ENCODE results near the gene CAPZA2.

The CAPZA2 gene

DNA sequence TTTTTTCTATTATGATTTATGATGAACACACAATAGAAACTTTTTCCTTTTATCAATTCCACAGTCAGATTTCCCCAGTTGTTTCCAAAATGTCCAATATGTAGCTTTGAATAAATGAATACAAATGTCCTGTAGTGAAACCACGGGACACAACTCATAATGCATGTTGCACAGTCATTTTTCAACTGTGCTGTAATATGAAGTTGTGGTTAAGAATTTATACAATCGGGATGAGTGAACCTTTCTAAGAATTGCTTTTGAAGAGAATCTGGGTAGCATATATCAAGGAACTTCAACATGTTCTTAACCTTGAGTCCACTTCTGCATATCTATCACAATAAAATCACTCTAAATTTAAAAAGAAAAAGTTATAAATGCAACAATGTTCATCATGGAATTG lies 76.3 kb downstream of the CAPZA2 start:
- no peaks in the 10 kb centered on the region for H3K36me3 ChIP-seq (ENCODE audit: control insufficient read depth in 2 of 2, insufficient read depth in 2 of 2, low read length in 2 of 2)
- H3K4me1 ChIP-seq (ENCODE audit: control insufficient read depth, insufficient read depth, low read length) = no peaks in the 10 kb centered on the region
- H3K9me3 ChIP-seq (ENCODE audit: control insufficient read depth in 2 of 2, low read length in 2 of 2) = no peaks in the 10 kb centered on the region
- H3K27ac ChIP-seq (ENCODE audit: low read length) = no peak overlapping the region
- H3K9ac ChIP-seq (ENCODE audit: low read length in 2 of 2) = no peak overlapping the region
- H3K27me3 ChIP-seq (ENCODE audit: control insufficient read depth in 1 of 2, insufficient read depth in 2 of 2, low read length in 2 of 2) = peaks cover 0 to 2% of the 10 kb centered on the region in 2 donors
- H3K4me3 ChIP-seq (ENCODE audit: low read length in 2 of 2) = no peak overlapping the region

DNA sequence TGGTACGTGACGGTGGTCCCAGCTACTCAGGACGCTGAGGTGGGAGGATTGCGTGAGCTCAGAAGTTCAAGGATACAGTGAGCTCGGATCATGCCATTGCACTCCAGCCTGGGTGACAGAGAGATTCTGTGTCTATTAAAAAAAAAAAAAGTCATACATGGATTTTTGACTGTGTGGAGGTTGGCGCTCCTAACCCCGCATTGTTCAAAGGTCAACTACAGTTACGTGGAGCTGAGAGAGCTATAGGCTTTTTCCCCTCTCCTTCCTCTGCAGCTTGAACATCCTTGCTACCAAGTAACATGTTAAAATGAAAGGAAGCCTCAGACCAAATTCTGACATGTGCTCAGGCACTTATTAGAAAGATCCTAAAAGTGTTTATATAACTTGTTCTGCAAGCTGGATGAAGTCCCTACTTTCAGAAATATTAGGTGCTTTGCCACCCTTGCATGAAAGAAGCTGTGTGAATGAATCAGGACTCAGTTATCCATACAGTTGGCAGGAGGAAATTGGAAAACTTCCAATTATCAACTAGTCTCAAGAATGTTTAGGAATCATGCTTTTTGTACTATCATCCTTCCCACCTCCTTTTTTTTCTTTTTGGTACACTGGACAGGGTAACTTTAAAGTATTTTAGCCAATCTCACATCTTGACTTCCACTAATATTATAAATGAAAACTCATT lies 78.4 kb downstream of the CAPZA2 start:
- Histone ChIP-seq H3K9me3 (ENCODE audit: control insufficient read depth in 2 of 2, low read length in 2 of 2) (no peaks in the 10 kb centered on the region), H3K36me3 (ENCODE audit: control insufficient read depth in 2 of 2, insufficient read depth in 2 of 2, low read length in 2 of 2) (no peaks in the 10 kb centered on the region), H3K4me1 (ENCODE audit: control insufficient read depth, insufficient read depth, low read length) (no peaks in the 10 kb centered on the region), H3K27me3 (ENCODE audit: control insufficient read depth in 1 of 2, insufficient read depth in 2 of 2, low read length in 2 of 2) (no peaks in the 10 kb centered on the region), H3K9ac (ENCODE audit: low read length in 2 of 2) (no peak overlapping the region), H3K4me3 (ENCODE audit: low read length in 2 of 2) (no peak overlapping the region), H3K27ac (ENCODE audit: low read length) (no peak overlapping the region)

DNA sequence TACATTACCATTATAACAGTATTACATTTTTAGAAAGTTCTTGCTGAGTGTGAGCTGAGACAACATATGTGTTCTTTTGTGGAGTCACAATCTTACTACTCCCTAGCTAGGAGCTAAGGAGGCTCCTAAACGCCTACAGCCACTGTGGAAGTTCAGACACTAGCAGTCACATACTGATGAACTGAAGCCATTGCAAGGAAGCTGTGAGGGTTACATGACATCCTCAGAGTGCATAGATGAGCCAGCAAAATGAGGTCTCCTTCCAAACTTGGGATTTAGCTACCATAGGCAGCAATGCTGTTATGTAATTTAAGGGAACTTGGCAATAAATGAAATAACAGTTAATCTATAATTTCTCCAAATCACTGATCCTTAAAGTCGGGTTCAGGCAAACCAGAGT lies 80.1 kb downstream of the CAPZA2 start:
- no peaks in the 10 kb centered on the region for H3K27me3 ChIP-seq (ENCODE audit: control insufficient read depth in 1 of 2, insufficient read depth in 2 of 2, low read length in 2 of 2)
- no peaks in the 10 kb centered on the region for H3K36me3 ChIP-seq (ENCODE audit: control insufficient read depth in 2 of 2, insufficient read depth in 2 of 2, low read length in 2 of 2)
- H3K4me3 ChIP-seq (ENCODE audit: low read length in 2 of 2) = no peak overlapping the region
- no peak overlapping the region for H3K27ac ChIP-seq (ENCODE audit: low read length)
- H3K4me1 ChIP-seq (ENCODE audit: control insufficient read depth, insufficient read depth, low read length) = no peaks in the 10 kb centered on the region
- no peak overlapping the region for H3K9ac ChIP-seq (ENCODE audit: low read length in 2 of 2)
- H3K9me3 ChIP-seq (ENCODE audit: control insufficient read depth in 2 of 2, low read length in 2 of 2) = no peaks in the 10 kb centered on the region

DNA sequence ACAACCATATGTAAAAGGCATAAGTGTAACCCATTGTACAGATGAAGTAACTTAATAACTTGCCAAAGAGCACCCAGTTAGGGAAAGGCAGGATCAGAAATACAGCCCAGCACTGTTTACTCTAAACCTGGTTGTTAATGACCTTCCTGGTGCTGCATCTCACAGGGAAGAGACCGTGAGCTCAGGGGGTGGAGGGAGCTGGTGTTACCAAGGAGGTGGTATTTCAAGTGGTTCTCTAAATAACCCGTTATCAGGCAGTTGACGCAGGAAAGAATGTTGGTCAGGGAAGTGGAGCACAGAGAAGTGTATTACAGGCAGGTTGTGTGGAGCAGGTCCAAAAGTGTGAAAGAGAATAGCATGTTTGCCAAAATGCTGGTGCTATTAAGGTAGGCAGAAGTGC lies 86.5 kb downstream of the CAPZA2 start:
- Histone ChIP-seq H3K9me3 (ENCODE audit: control insufficient read depth in 2 of 2, low read length in 2 of 2) (no peaks in the 10 kb centered on the region), H3K4me1 (ENCODE audit: control insufficient read depth, insufficient read depth, low read length) (peaks cover 10% of the 10 kb centered on the region), H3K36me3 (ENCODE audit: control insufficient read depth in 2 of 2, insufficient read depth in 2 of 2, low read length in 2 of 2) (no peaks in the 10 kb centered on the region), H3K27me3 (ENCODE audit: control insufficient read depth in 1 of 2, insufficient read depth in 2 of 2, low read length in 2 of 2) (no peaks in the 10 kb centered on the region), H3K9ac (ENCODE audit: low read length in 2 of 2) (no peak overlapping the region), H3K27ac (ENCODE audit: low read length) (no peak overlapping the region), H3K4me3 (ENCODE audit: low read length in 2 of 2) (no peak overlapping the region)

DNA sequence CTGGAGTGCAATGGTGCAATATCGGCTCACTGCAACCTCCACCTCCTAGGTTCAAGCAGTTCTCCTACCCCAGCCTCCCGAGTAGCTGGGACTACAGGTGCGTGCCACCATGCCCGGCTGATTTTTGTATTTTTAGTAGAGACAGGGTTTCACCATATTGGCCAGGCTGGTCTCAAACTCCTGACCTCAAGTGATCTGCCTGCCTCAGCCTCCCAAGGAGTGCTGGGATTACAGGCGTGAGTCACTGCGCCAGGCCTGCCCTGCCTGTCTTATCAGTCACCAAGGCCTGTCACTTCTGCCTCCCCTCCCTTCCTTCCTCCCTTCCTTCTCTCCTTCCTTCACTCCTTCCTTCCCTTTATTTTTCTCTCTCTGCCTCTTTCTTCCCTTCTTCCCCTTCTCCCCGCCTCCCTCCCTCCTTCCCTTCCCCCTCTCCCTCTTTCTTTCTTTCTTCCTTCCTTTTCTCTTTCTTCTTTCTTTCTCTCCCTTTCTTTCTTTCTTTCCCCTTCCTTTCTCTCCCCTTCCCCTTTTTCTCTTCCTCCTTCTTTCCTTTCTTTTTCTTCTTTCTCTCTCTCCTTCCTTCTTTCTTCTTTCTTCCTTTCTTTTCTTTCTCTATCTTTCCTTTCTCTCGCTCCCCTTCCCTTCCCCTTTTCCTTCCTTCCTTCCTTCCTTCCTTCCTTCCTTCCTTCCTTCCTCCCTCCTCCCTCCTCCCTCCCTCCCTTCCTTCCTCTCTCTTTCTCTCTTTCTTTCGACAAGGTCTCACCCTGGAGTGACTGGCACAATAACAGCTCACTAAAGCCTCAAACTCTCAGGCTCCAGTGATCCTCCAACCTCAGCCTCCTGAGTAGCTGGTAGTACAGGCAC lies 87.8 kb downstream of the CAPZA2 start:
- H3K9me3 ChIP-seq (ENCODE audit: control insufficient read depth in 2 of 2, low read length in 2 of 2) = no peaks in the 10 kb centered on the region
- no peak overlapping the region for H3K4me3 ChIP-seq (ENCODE audit: low read length in 2 of 2)
- H3K36me3 ChIP-seq (ENCODE audit: control insufficient read depth in 2 of 2, insufficient read depth in 2 of 2, low read length in 2 of 2) = no peaks in the 10 kb centered on the region
- H3K9ac ChIP-seq (ENCODE audit: low read length in 2 of 2) = no peak overlapping the region
- H3K27ac ChIP-seq (ENCODE audit: low read length) = no peak overlapping the region
- peaks cover 10% of the 10 kb centered on the region for H3K4me1 ChIP-seq (ENCODE audit: control insufficient read depth, insufficient read depth, low read length)
- H3K27me3 ChIP-seq (ENCODE audit: control insufficient read depth in 1 of 2, insufficient read depth in 2 of 2, low read length in 2 of 2) = no peaks in the 10 kb centered on the region

DNA sequence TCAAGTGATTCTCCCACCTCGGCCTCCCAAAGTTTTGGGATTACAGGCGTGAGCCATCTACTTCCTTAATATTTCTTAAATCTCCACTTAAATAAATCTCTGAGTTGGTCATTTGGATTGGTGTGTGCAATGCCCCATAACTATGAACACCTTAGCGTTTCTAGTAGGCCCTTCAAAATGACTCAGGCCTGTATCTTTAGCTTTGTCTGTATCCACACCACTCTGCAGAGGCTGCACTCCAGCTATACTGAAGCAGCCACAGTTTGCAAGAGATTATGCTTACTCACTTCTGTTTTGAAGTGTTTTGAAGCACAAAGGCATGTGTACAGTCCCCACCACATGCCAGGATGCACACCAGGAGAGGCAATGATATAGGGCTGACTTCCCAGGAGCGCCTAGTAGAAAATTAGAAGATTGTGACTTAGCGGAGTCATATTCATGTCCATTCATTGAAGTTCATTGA lies 88.5 kb downstream of the CAPZA2 start:
- Histone ChIP-seq H3K4me1 (ENCODE audit: control insufficient read depth, insufficient read depth, low read length) (peaks cover 14% of the 10 kb centered on the region), H3K27me3 (ENCODE audit: control insufficient read depth in 1 of 2, insufficient read depth in 2 of 2, low read length in 2 of 2) (no peaks in the 10 kb centered on the region), H3K4me3 (ENCODE audit: low read length in 2 of 2) (no peak overlapping the region), H3K9ac (ENCODE audit: low read length in 2 of 2) (no peak overlapping the region), H3K27ac (ENCODE audit: low read length) (no peak overlapping the region), H3K36me3 (ENCODE audit: control insufficient read depth in 2 of 2, insufficient read depth in 2 of 2, low read length in 2 of 2) (no peaks in the 10 kb centered on the region), H3K9me3 (ENCODE audit: control insufficient read depth in 2 of 2, low read length in 2 of 2) (no peaks in the 10 kb centered on the region)

DNA sequence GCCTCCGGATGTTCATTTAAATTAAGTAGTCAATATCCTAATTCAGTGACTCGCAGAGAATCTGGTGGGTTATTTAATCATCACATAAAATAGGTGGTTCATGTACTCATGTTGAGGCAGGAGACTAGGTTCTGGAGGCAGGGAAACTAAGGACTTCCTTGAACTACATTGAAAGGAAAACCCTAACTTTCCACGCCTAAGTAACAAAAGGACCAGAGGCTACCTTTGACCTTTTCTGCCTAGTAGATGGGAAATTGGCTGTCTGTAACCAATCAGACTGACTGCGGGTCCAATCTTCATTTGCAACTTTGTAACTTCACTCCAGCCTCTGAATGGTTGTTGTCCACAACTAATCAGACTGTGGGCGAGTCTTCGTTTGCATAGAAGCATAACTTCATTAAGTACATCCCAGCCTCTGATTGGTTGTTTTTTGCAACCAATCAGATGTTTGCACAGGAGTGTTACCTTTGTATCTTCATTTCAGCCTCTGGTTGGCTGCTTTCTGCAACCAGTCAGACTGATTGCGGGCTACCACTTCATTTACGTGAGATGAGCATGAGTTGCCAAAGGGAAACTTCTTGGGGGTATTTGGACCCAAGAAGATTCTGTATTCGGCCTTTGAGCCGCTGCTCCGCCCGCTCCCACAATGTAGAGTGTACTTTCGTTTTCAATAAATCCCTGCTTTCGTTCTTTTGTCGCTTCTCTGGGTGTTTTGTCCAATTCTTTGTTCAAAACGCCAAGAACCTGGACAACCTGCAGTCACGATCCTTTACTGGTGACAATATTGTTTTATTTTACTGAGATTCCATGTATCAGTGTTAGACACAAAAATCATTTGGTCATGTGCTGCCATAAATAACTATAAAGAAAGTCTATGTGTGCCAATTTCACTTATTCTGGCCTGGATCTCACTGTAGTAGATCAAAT lies 89.2 kb downstream of the CAPZA2 start:
- H3K27ac ChIP-seq (ENCODE audit: low read length) = no peak overlapping the region
- H3K4me1 ChIP-seq (ENCODE audit: control insufficient read depth, insufficient read depth, low read length) = peaks cover 21% of the 10 kb centered on the region

DNA sequence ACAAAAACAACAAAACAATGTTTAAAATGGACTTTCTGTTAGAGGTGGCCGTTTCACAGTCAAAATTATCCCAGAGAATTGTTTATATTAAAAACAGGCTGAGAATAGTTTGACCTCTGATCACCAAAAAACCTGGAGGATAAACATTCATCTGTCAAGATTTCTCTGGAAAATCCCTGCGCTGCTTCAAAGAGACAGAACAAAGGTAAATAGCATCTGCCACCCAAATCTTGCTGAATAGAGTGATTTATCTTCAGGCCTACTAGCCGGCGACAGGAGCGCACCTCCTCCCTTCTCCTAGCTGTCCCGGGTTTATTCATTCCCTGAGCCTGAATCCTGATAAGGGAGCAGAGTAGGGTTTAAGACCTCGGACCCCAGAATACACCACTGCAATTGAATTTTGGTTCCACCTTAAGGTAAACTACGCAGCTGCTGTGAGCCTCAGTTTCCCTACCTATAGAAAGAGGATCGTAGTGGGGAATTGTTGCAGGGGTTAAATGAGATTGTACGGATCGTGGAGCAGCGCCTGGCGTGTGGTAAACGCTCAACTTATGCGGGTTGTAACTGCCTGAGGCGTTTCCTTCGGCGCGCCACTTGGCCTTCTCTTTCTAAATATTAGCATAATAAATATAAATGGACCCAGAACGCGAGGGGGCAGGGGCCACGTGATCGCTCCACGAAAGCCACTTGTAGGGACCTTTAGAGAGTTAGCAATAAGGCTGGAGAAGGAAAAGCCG lies 90.4 kb downstream of the CAPZA2 start:
- peak overlapping the region; percentile 66 to 89 for H3K9ac ChIP-seq (ENCODE audit: low read length in 2 of 2)
- H3K4me1 ChIP-seq (ENCODE audit: control insufficient read depth, insufficient read depth, low read length) = peaks cover 21% of the 10 kb centered on the region
- no peaks in the 10 kb centered on the region for H3K36me3 ChIP-seq (ENCODE audit: control insufficient read depth in 2 of 2, insufficient read depth in 2 of 2, low read length in 2 of 2)
- H3K9me3 ChIP-seq (ENCODE audit: control insufficient read depth in 2 of 2, low read length in 2 of 2) = no peaks in the 10 kb centered on the region
- H3K4me3 ChIP-seq (ENCODE audit: low read length in 2 of 2) = peak overlapping the region; percentile 68 to 90
- H3K27me3 ChIP-seq (ENCODE audit: control insufficient read depth in 1 of 2, insufficient read depth in 2 of 2, low read length in 2 of 2) = no peaks in the 10 kb centered on the region
- peak overlapping the region; percentile 87 for H3K27ac ChIP-seq (ENCODE audit: low read length)

More for the DNA sequence above, 89.2 kb downstream of the CAPZA2 start:
- no peak overlapping the region for H3K9ac ChIP-seq (ENCODE audit: low read length in 2 of 2)
- no peaks in the 10 kb centered on the region for H3K9me3 ChIP-seq (ENCODE audit: control insufficient read depth in 2 of 2, low read length in 2 of 2)
- H3K4me3 ChIP-seq (ENCODE audit: low read length in 2 of 2) = no peak overlapping the region
- H3K36me3 ChIP-seq (ENCODE audit: control insufficient read depth in 2 of 2, insufficient read depth in 2 of 2, low read length in 2 of 2) = no peaks in the 10 kb centered on the region
- H3K27me3 ChIP-seq (ENCODE audit: control insufficient read depth in 1 of 2, insufficient read depth in 2 of 2, low read length in 2 of 2) = no peaks in the 10 kb centered on the region

DNA sequence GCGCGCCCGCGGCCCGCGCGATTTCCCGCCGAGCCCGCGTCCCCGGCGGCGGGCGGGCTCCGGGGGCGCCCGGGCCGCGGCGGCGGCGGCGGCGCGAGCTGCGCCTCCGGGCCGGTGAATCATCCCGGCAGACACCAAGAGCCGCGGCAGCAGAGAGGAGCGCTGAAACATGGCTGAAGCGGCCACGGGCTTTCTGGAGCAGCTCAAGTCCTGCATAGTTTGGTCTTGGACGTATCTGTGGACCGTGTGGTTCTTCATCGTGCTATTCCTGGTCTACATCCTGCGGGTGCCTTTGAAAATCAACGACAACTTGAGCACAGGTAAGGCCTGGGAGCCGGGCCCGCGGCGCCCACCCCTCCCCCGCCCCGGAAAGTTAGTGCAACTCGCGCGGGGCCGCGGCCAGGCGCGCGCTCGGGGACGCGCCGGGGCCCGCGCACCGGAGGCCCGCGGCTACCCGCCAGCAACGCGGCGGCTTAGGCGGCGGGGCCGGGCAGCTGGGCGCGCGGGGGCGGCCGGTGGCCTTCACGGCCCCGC lies 91.1 kb downstream of the CAPZA2 start, which contains the start of gene ST7:
TSS of gene ST7 (plus strand) at position 130 of the 534 bp plus-strand sequence. CDS start at position 170, 40 bp downstream.
- H3K9me3 ChIP-seq (ENCODE audit: control insufficient read depth in 2 of 2, low read length in 2 of 2) = no peaks in the 10 kb centered on the region
- no peaks in the 10 kb centered on the region for H3K36me3 ChIP-seq (ENCODE audit: control insufficient read depth in 2 of 2, insufficient read depth in 2 of 2, low read length in 2 of 2)
- H3K4me1 ChIP-seq (ENCODE audit: control insufficient read depth, insufficient read depth, low read length) = peaks cover 25% of the 10 kb centered on the region
- peak within 1 kb of the TSS; percentile 98 for H3K27ac ChIP-seq (ENCODE audit: low read length)
- H3K9ac ChIP-seq (ENCODE audit: low read length in 2 of 2) = peak within 1 kb of the TSS; percentile 92 to 95
- H3K4me3 ChIP-seq (ENCODE audit: low read length in 2 of 2) = peak within 1 kb of the TSS; percentile 68 to 90
- H3K27me3 ChIP-seq (ENCODE audit: control insufficient read depth in 1 of 2, insufficient read depth in 2 of 2, low read length in 2 of 2) = no peaks in the 10 kb centered on the region
